K562 (cell line): ENCODE measurements around the gene C20orf141. TPM values are rescaled to one million over a fixed set of nuclear protein-coding genes. Genes with fewer than 3 reads are reported as not detected.
A peak's percentile ranks its signal among the peaks of the same experiment; 100 is the strongest.

Experiments
- ATAC-seq: fragments of 200-7000 bp; cut with Tn5 transposase; 3 replicates; pipeline ENCODE4 v1.9.1; 2020; ENCODE audit warnings: moderate library complexity
- BruUV-seq: library from RNA; stranded (reverse); fragments of 400-500 nt; replicated peaks from 2 replicates; lab custom pipeline; 2021; lab: Mats Ljungman, UMichigan
- CTCF ChIA-PET: fragments of 300-600 bp; formaldehyde crosslinking; extraction: SDS; loops from one replicate; lab custom pipeline; 2021; ENCODE audit warnings: low intra/inter-chr PET ratio; lab: Yijun Ruan, JAX
- POLR2A ChIA-PET: fragments of 300-600, 350-650 bp; sonication (Branson Sonifier 250); formaldehyde crosslinking; extraction: SDS; loops from one replicate; lab custom pipeline; 2021; ENCODE audit warnings: antibody characterized with exemption, inconsistent platforms; lab: Yijun Ruan, JAX
- DNase-seq, 4 experiments: peaks; one replicate each; pipeline versions ENCODE4 v3.0.0 to v3.0.0-alpha.2; 2011 to 2018; ENCODE audit warnings: low spot score in 3 of 4, mixed read lengths in 3 of 4; ENCODE audit errors: extremely low read depth in 1 of 4
- FAIRE-seq: peaks from 2 replicates; lab custom pipeline; 2011; peaks lifted over from hg19 to GRCh38; lab: Jason Lieb, UNC
- H2AFZ ChIP-seq: 2 replicates; pipeline ENCODE4 v1.6.0; 2011; ENCODE audit warnings: low read depth, low read length, control low read depth, inconsistent platforms
- H3K27ac ChIP-seq: fragments of 200-600 bp; 3 replicates; pipeline ENCODE4 v1.8.0; 2011; ENCODE audit warnings: low read depth, mild to moderate bottlenecking, control low read depth, inconsistent platforms, low read length, moderate library complexity, mixed read lengths; ENCODE audit errors: extremely low read depth
- H3K27me3 ChIP-seq, 2 experiments: fragments of 300-600 bp in 1 of 2; 2 replicates in 1 of 2; 3 replicates in 1 of 2; pipeline versions ENCODE4 v1.6.0 to v1.8.0; 2011; ENCODE audit warnings: inconsistent platforms in 2 of 2, low read length in 2 of 2, mild to moderate bottlenecking in 1 of 2, mixed read lengths in 1 of 2, moderate library complexity in 1 of 2; ENCODE audit not compliant: control insufficient read depth in 2 of 2, insufficient read depth in 2 of 2
- H3K36me3 ChIP-seq: fragments of 300-600 bp; 3 replicates; pipeline ENCODE4 v1.8.0; 2011; ENCODE audit warnings: mild to moderate bottlenecking, low read length, inconsistent platforms; ENCODE audit not compliant: control insufficient read depth, insufficient read depth
- H3K4me1 ChIP-seq, 2 experiments: fragments of 200-600 bp in 1 of 2; replicated peaks in 1 of 2; 2 replicates in 1 of 2; 3 replicates in 1 of 2; pipeline versions ENCODE4 v1.5.1 to v1.8.0; 2011; ENCODE audit warnings: inconsistent platforms in 2 of 2, low read length in 2 of 2, mild to moderate bottlenecking in 1 of 2, mixed read lengths in 1 of 2, moderate library complexity in 1 of 2; ENCODE audit not compliant: control insufficient read depth in 2 of 2, insufficient read depth in 2 of 2
- H3K4me2 ChIP-seq: 2 replicates; pipeline ENCODE4 v1.6.1; 2011; ENCODE audit warnings: low read length, control low read depth, inconsistent platforms, mixed read lengths; ENCODE audit not compliant: insufficient read depth
- H3K4me3 ChIP-seq: fragments of 200-600 bp; sonication (generic), shearing (Covaris generic); 2 replicates; pipeline ENCODE4 v1.5.1; 2016; ENCODE audit warnings: control low read depth, inconsistent platforms
- H3K79me2 ChIP-seq: fragments of 200-600 bp; 3 replicates; pipeline ENCODE4 v1.8.0; 2011; ENCODE audit warnings: low read length, inconsistent platforms; ENCODE audit not compliant: control insufficient read depth, insufficient read depth
- H3K9ac ChIP-seq, 2 experiments: 2 replicates each; pipeline versions ENCODE4 v1.6.0 to v1.6.1; 2011; ENCODE audit warnings: low read depth in 2 of 2, low read length in 2 of 2, control low read depth in 1 of 2, inconsistent platforms in 1 of 2, mild to moderate bottlenecking in 1 of 2, mixed read lengths in 1 of 2; ENCODE audit not compliant: insufficient read depth in 1 of 2
- H3K9me1 ChIP-seq: one replicate; pipeline ENCODE4 v1.6.0; 2011; ENCODE audit warnings: inconsistent platforms, mild to moderate bottlenecking, low read length, moderate library complexity; ENCODE audit not compliant: control insufficient read depth, insufficient read depth
- H3K9me3 ChIP-seq: replicated peaks from 2 replicates; pipeline ENCODE4 v1.5.1; 2011; ENCODE audit warnings: low read depth, low read length, inconsistent platforms; ENCODE audit not compliant: control insufficient read depth, insufficient read depth
- H4K20me1 ChIP-seq: replicated peaks from 2 replicates; pipeline ENCODE4 v1.6.1; 2011; ENCODE audit warnings: low read length, inconsistent platforms, mixed read lengths; ENCODE audit not compliant: control insufficient read depth, insufficient read depth
- GABPA ChIP-seq: fragments of 200-800 bp; sonication (Bioruptor generic); conservative IDR thresholded peaks from 2 replicates; pipeline ENCODE4 v1.6.1; 2016; ENCODE audit warnings: low read depth, missing genetic modification characterization, missing compliant biosample characterization
- KHSRP ChIP-seq: fragments of 450-650 bp; IDR thresholded peaks from 2 replicates; pipeline ENCODE4 v1.6.1; 2017
- L3MBTL2 ChIP-seq: fragments of 450-650 bp; IDR thresholded peaks from 2 replicates; pipeline ENCODE4 v1.6.1; 2016; ENCODE audit warnings: mild to moderate bottlenecking, moderate library complexity
- MAFK ChIP-seq: IDR thresholded peaks from 2 replicates; pipeline ENCODE4 v1.6.1; 2011; ENCODE audit warnings: low read length, improper control_type of control experiment
- WGBS: fragments of 100-300 bp; shearing (Covaris generic); methylation state at CpG from one replicate; pipeline ENCODE4 v1.1.6; 2016; ENCODE audit warnings: low coverage, mixed read lengths; ENCODE audit not compliant: insufficient coverage; ENCODE audit errors: missing lambda C conversion rate; 5-methylcytosine and 5-hydroxymethylcytosine counted together
- in situ Hi-C: fragments of 300-500 bp; cut with MboI; formaldehyde crosslinking; loops from 4 replicates; pipeline ENCODE4 v1.15.0; 2018; ENCODE audit warnings: inconsistent platforms, mixed read lengths
- intact Hi-C: fragments of 100-400 bp; cut with micrococcal nuclease; formaldehyde crosslinking; loops from 2 replicates; pipeline ENCODE4 v1.14.2; 2022
- polyA plus RNA-seq, 8 experiments: library from polyadenylated mRNA; depleted of rRNA in 4 of 8; stranded (reverse) in 5 of 8; unstranded in 3 of 8; fragments of >200 nt; fragmentation: Nextera tagmentation in 2 of 8; fragmentation: Illumina TruSeq in 1 of 8; extraction: Ambion mirVana in 2 of 8; extraction: Trizol in 1 of 8; gene quantifications; 2 replicates each; pipeline versions ENCODE4 v1.2.1 to v1.2.3, GENCODE V29; 2011 to 2014; ENCODE audit warnings: inconsistent platforms in 1 of 8, missing spikeins in 1 of 8
- total RNA-seq, 7 experiments: library from RNA; depleted of rRNA in 6 of 7; stranded (reverse); fragments of >200 nt in 6 of 7; fragmentation: Illumina TruSeq in 2 of 7; extraction: Trizol in 2 of 7; gene quantifications; 2 replicates each; pipeline versions ENCODE4 v1.2.1 to v1.2.3, GENCODE V29; 2011 to 2021; ENCODE audit warnings: low replicate concordance in 1 of 7
- TF ChIP-seq, protein P1 (sequence below): fragments of 450-650 bp; IDR thresholded peaks from 2 replicates; pipeline ENCODE4 v1.6.1; 2016
- TF ChIP-seq, protein P2 (sequence below): sonication (generic); formaldehyde crosslinking; IDR thresholded peaks from 2 replicates; pipeline ENCODE4 v1.8.0; 2023; ENCODE audit warnings: missing genetic modification reagents, mild to moderate bottlenecking, borderline replicate concordance

The C20orf141 gene
- total and polyA plus RNA-seq, 9 of the 15 experiments (the other 6 are each of a cell fraction or from before 2014, with no cell fraction given) = not detected

DNA sequence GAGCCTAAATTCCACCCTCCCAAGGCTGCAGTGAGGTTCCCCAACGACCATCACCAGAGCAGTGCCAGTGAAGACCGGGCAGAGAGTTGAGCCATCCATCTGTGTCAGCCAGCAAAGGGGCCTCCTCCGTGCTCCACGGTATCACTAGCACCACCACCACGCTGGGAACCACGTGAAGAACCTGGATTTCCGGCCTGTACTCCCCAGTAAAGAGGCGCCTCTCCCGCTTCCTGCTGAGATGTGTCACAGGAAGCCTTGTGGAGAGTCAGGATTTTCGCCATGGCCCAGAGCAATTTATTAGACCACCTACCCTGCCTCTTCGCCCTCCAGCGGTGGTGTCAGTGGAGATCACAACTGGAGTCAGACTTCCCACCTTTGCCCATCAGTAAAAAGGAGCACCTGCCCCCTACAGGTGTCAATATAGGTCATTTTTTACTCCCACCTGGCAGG, 43.1 kb upstream of the C20orf141 start:
- Histone ChIP-seq H4K20me1 (no peaks in the 10 kb centered on the region), H3K9ac (no peak overlapping the region), H3K4me1 (no peaks in the 10 kb centered on the region; a peak in 1 of 5 replicates), H3K36me3 (no peaks in the 10 kb centered on the region), H3K27me3 (peaks cover 9 to 32% of the 10 kb centered on the region in 2 experiments; a peak in 4 of 5 replicates), H3K9me3 (no peaks in the 10 kb centered on the region), H3K79me2 (no peaks in the 10 kb centered on the region), H3K9me1 (no peaks in the 10 kb centered on the region), H3K4me3 (no peak overlapping the region), H2AFZ (no peak overlapping the region), H3K4me2 (no peak overlapping the region), H3K27ac (no peak overlapping the region)
- TF ChIP-seq L3MBTL2 (0 out of 2 replicates have a peak, but pooled peaks have one; percentile 13), KHSRP (no peak), GABPA (tag) (peak; percentile 49)
- TF ChIP-seq, protein P1, sequence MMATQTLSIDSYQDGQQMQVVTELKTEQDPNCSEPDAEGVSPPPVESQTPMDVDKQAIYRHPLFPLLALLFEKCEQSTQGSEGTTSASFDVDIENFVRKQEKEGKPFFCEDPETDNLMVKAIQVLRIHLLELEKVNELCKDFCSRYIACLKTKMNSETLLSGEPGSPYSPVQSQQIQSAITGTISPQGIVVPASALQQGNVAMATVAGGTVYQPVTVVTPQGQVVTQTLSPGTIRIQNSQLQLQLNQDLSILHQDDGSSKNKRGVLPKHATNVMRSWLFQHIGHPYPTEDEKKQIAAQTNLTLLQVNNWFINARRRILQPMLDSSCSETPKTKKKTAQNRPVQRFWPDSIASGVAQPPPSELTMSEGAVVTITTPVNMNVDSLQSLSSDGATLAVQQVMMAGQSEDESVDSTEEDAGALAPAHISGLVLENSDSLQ = 0 out of 2 replicates have a peak, but pooled peaks have one; percentile 22
- DNase-seq (no peak), ATAC-seq (0 out of 3 replicates have a peak, but pooled peaks have one; percentile 32), FAIRE-seq (no peak)
- 11% methylated on average over 10 of the region's 12 CpGs for WGBS
- CTCF ChIA-PET = no interaction called here
- intact Hi-C loops = no loop called here
- POLR2A ChIA-PET = interaction anchor here (0.6 to 0.7 kb wide), 2 partner anchors 9 to 20 kb away, joined by 3 read pairs; no protein-coding TSS in a partner anchor
- no TSS peak for BruUV-seq
- in situ Hi-C loops = no loop called here

DNA sequence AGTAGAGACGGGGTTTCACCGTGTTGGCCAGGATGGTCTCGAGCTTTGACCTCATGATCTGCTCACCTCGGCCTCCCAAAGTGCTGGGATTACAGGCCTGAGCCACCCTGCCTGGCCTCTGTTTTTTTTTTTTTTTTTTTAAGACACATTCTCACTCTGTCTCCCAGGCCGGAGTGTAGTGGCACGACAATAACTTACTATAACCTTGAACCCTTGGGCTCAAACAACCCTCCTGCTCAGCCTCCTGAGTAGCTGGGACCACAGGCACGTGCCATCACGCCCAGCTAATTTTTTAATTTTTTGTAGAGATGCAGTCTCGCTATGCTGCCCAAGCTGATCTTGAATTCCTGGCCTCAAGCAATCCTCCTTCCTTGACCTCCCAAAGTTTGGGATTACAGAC, 41.0 kb upstream of the C20orf141 start:
- no peak overlapping the region for H2AFZ ChIP-seq
- ATAC-seq (no peak), DNase-seq (no peak), FAIRE-seq (no peak)
- no peaks in the 10 kb centered on the region for H3K9me3 ChIP-seq
- H4K20me1 ChIP-seq = no peaks in the 10 kb centered on the region
- intact Hi-C loops = no loop called here
- no TSS peak for BruUV-seq
- H3K27me3 ChIP-seq = peaks cover 9 to 17% of the 10 kb centered on the region in 2 experiments; a peak in 4 of 5 replicates
- no peak overlapping the region for H3K9ac ChIP-seq
- WGBS = 7% methylated on average over 8 of the region's 9 CpGs
- CTCF ChIA-PET = no interaction called here
- H3K79me2 ChIP-seq = no peaks in the 10 kb centered on the region
- H3K27ac ChIP-seq = no peak overlapping the region
- H3K4me1 ChIP-seq = no peaks in the 10 kb centered on the region; a peak in 1 of 5 replicates
- in situ Hi-C loops = no loop called here
- no peaks in the 10 kb centered on the region for H3K36me3 ChIP-seq
- H3K4me2 ChIP-seq = no peak overlapping the region
- H3K4me3 ChIP-seq = no peak overlapping the region
- POLR2A ChIA-PET = interaction anchor here (0.8 kb wide), 1 partner anchor 9 kb away, joined by 3 read pairs; no protein-coding TSS in a partner anchor
- no peaks in the 10 kb centered on the region for H3K9me1 ChIP-seq
- TF ChIP-seq, protein P2, sequence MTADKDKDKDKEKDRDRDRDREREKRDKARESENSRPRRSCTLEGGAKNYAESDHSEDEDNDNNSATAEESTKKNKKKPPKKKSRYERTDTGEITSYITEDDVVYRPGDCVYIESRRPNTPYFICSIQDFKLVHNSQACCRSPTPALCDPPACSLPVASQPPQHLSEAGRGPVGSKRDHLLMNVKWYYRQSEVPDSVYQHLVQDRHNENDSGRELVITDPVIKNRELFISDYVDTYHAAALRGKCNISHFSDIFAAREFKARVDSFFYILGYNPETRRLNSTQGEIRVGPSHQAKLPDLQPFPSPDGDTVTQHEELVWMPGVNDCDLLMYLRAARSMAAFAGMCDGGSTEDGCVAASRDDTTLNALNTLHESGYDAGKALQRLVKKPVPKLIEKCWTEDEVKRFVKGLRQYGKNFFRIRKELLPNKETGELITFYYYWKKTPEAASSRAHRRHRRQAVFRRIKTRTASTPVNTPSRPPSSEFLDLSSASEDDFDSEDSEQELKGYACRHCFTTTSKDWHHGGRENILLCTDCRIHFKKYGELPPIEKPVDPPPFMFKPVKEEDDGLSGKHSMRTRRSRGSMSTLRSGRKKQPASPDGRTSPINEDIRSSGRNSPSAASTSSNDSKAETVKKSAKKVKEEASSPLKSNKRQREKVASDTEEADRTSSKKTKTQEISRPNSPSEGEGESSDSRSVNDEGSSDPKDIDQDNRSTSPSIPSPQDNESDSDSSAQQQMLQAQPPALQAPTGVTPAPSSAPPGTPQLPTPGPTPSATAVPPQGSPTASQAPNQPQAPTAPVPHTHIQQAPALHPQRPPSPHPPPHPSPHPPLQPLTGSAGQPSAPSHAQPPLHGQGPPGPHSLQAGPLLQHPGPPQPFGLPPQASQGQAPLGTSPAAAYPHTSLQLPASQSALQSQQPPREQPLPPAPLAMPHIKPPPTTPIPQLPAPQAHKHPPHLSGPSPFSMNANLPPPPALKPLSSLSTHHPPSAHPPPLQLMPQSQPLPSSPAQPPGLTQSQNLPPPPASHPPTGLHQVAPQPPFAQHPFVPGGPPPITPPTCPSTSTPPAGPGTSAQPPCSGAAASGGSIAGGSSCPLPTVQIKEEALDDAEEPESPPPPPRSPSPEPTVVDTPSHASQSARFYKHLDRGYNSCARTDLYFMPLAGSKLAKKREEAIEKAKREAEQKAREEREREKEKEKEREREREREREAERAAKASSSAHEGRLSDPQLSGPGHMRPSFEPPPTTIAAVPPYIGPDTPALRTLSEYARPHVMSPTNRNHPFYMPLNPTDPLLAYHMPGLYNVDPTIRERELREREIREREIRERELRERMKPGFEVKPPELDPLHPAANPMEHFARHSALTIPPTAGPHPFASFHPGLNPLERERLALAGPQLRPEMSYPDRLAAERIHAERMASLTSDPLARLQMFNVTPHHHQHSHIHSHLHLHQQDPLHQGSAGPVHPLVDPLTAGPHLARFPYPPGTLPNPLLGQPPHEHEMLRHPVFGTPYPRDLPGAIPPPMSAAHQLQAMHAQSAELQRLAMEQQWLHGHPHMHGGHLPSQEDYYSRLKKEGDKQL = no peak
- no peak for TF ChIP-seq MAFK
